Adipose tissue (tissue), 3 donors: Measurements from ENCODE around the gene STKLD1. TPM values are rescaled to one million over a fixed set of nuclear protein-coding genes. Genes with fewer than 3 reads are reported as not detected.
A peak's percentile ranks its signal among the peaks of the same experiment; 100 is the strongest.

Source experiments
- H3K27ac ChIP-seq: one replicate; pipeline ENCODE4 v1.5.1; 2013; ENCODE audit warnings: low read depth, low read length
- WGBS, 3 donors: extraction: QIAGEN DNeasy Blood & Tissue Kit; methylation state at CpG; one replicate each; pipeline ENCODE4 v1.1.7; 2013; 5-methylcytosine and 5-hydroxymethylcytosine counted together
- polyA plus RNA-seq, 3 donors: library from polyadenylated mRNA; stranded (reverse); fragments of 200-250 nt; gene quantifications; one replicate each; pipeline ENCODE4 v1.2.3, GENCODE V29; 2013
- donor health status: healthy with polysubstance abuse.
- donor health status: Bipolar disorder and iron deficiency.
- donor health status: healthy.

STKLD1 gene
- polyA plus RNA-seq, 3 donors, result 0.44 to 0.68 (median 0.45) TPM

DNA sequence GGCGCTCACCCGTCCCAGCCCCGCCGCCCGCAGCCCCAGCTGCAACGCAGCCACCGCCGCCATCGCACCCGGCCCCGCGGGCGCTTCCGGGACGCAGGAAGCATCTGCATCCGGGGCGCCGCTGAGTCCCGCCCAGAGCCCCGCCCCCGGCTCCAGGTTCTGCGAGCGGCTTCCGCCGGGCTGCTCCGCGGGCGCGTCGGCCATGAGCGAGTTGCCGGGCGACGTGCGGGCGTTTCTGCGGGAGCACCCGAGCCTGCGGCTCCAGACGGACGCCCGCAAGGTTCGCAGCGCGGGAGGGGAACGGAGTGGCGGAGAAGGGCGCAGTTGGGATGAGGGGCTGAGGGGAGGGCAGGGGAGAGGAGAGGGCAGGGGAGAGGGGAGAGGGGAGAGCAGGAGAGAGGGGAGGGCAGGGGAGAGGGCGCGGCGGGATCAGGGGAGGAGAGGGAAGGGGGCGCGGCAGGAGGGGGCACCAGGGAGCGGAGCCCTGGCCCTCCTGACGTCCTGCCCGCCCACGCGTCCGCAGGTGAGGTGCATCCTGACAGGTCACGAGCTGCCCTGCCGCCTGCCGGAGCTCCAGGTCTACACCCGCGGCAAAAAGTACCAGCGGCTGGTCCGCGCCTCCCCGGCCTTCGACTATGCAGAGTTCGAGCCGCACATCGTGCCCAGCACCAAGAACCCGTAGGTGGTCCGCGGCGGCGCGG, 19.6 kb upstream of the STKLD1 start, which contains the start of the genes SURF1 and SURF2:
Gene SURF1 (minus strand): TSS at position 97 of the 701 bp plus-strand sequence. CDS start 34 bp downstream, at position 63.
Gene SURF2 (plus strand): TSS at position 160 of the 701 bp plus-strand sequence. CDS start 43 bp downstream, at position 203.
- WGBS, 3 donors, result 1% methylated on average over 53 to 77 of the region's 78 CpGs
- H3K27ac ChIP-seq, result peak within 1 kb of the TSS; percentile 10

DNA sequence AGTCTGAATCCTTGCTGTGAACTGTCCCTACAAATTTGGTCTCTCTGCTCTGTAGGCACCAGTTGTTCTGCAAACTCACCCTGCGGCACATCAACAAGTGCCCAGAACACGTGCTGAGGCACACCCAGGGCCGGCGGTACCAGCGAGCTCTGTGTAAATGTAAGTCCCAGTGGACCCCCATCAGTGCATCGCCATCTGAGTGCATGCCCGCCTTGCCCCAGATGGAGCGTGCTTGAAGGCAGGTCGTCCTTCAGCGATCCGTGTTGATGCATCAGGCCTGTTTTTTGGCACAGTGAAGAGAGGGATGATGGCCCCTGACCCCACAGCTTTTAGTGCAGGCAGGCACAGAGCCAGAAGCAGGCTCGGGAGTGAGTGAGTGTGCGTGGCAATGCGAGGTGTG, 18.5 kb upstream of the STKLD1 start:
- H3K27ac ChIP-seq, result no peak overlapping the region
- 80 to 83% (median 81%) methylated on average over 14 of the region's 14 CpGs for WGBS, 3 donors

DNA sequence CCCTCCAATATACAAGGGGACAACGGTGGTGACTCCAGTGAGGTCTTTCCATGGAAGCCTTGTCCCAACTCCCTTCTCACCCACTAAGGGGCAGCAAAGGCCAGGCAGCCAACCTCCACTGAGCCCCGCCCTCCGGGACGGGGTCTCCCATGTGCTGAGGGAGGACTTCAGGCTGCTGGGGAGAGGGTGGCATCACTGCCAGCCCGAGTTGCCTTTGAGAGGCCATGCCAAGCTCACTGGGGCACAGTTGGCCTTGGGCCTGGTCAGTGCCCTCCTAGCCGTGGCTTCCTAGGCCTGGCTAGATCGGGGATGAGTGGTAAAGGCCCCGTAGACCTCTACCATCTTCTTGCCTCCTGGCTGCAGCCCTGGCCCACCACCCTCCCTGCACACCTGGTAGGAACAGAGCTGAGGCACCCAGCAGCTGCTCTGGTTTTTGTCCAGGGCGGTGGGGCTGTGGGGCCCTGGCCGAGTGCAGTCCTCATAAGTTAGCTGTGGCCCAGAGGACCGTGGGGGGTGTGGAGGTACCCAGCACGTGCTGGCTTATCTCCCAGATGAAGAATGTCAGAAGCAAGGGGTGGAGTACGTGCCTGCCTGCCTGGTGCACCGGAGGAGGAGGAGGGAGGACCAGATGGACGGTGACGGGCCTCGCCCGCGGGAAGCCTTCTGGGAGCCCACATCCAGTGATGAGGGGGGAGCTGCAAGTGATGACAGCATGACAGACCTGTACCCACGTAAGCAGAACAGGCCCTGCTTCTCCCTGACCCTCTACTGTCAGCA, 16.6 kb upstream of the STKLD1 start:
- WGBS, 3 donors, result 50 to 62% (median 55%) methylated on average over 20 of the region's 20 CpGs
- H3K27ac ChIP-seq, result no peak overlapping the region

DNA sequence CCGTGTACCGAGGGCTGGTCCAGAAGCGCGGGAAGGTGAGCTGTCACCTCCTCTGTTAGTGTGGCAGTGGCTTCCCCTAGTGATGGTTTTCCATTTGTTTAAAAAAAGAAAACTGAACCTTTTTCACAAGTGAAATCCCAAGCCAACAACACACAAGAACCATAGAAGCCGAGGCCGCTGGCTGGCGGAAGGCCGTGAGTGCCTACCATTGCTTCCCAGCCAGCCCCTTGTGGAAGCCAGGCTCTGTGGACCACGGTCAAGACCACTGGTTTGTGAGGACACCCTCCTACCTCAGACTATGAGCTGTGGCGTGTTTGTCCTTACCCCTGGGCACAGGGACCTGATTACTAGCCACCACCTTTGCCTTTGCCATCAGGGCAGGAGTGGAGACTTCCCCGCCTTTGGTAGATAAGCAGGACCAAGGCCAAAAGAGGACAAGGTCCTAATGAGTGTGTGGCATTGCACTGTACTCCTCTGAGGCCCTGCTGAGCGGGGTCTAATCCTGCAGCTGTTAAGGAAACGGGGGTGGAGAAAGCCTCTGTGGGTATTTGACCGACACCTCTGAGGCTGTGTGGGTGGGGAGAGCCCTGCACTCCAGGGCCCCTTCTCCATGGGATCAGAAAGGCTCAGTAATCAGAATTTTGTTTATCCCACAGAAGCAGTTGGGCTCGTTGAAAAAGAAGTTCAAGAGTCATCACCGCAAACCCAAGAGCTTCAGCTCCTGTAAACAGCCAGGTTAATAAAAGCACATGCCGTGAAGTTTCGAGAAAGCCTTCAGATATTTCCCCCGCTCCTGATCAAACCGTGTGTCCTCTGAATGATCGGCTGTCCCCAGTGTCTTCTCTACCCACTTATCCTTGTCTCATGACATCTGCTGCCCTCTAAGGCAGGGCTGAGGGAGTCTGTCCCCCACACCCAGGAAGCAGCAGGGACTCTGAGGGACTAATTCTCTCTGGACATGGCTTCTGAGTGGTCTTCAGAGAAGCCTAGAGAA, 15.5 kb upstream of the STKLD1 start:
- H3K27ac ChIP-seq, result no peak overlapping the region
- 66 to 81% (median 77%) methylated on average over 21 of the region's 21 CpGs for WGBS, 3 donors

DNA sequence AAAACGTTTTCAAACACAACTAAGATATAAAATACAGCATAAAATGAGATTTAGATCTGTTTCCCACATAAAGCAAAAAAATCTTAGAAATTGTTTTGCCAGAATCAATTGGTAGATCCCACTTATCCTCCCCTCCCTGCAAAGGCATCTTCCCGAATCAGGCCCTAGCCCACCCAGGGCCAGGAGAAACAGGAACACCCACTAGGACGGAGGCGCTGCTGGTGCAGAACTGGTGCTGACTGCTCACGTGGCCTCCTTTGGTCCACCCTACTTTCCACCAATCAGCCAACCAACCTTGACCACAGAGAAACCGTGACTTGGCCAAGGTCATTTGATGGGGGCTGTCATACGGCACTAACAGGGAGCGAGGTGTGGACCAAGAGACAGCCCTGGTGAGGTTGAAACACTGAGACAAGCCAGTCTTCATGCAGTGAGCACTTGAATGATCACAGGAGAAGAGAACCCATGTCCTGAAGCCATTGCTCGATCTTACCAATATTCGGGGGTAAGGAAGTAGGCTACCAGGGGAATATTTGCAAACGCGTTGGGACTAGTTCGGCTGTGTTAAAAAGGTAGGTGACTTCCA, 14.6 kb upstream of the STKLD1 start:
- H3K27ac ChIP-seq, result no peak overlapping the region
- 65 to 85% (median 84%) methylated on average over 13 of the region's 13 CpGs for WGBS, 3 donors

DNA sequence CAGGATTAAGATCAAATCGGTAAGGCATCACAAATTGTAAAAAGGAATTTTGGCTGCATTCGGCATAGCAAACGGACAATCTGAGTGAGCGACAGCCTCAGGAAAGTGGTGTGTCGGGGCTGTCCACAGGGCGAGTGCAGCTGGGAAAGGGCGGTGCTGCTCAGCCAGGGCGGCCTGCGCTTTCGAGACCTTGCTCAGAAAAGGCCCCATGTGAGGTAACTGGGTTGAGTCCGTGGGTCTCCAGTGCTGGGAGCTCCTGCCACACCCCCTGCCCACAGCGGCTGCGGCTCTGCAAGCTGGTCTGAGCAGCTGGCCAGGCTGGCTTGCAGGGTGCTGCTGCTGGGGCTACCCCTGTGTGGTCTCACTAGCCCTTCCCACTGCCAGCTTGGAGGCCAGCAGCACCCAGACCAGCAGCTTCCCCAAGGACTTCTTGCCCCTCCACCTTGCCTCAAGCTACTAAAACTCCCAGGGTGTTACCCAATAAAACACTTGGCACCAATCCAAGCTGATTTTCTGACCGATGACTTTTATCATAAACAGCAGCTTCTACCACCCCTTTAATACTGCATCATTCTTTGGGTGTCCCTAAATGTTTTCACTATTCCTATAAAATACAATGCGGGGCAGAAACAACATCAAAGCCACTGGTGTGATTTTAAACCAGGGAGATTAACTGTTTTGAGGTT, 13.7 kb upstream of the STKLD1 start:
- WGBS, 3 donors, result 84 to 87% (median 86%) methylated on average over 15 of the region's 15 CpGs
- H3K27ac ChIP-seq, result no peak overlapping the region

DNA sequence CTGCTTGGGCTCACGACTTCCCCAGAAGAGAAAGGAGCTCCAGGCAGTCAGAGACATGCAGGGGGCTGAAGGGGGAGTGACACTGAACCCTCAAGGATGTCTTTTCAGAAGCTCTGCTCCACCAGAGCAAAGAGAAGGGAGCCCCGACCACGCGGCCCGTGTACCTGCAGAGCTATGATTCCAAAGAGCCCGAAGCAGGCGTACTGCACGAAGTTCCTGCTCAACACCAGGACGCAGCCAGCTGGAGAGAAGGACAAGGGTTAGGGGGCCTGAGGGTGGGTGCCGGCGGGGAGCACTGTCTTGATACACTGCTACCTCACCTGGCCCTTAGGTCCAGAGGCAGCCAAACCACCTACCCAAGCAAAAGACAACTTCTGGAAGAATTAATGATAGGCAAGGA, 9.7 kb upstream of the STKLD1 start:
- H3K27ac ChIP-seq, result no peak overlapping the region
- 89 to 94% (median 90%) methylated on average over 11 of the region's 11 CpGs for WGBS, 3 donors

DNA sequence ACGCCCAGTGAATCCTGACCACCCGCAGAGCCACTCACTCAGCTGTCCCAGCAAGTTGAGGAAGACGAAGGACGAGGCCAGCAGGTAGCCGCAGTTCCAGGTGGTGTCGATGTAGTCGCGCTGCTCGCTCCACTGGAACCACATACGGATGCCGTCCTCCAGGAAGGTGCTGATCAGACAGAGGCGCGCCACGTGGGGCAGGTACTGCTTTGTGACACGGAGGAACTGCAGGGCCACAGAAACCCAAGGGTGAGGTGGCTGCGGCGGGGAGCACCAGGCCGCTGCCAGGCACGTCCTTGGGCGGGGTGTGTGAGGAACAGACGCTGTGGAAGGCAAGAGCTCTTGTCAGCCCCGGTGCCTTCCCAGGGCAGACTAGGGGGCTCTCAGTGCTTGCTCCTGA, 8.9 kb upstream of the STKLD1 start:
- H3K27ac ChIP-seq, result no peak overlapping the region
- WGBS, 3 donors, result 79 to 93% (median 90%) methylated on average over 22 of the region's 22 CpGs

DNA sequence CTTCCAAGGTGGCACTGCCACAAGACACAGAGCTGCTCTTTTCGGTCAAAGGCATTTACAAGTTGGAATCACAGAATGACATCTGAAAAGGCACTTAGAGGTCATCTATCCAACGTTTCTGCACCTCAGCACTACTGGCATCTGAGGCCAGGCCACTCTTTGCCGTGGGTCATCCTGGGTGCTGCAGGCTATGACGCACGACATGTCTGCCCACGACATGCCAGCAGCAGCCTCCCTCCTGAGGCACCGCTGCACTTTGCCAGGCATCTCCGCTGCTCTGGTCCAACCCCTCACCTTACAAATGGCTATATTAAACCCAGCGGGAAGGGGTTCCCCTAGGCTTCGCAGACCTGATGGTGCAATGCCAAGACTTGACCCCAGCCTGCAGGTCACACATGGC, 8.4 kb upstream of the STKLD1 start:
- 73 to 86% (median 79%) methylated on average over 10 of the region's 10 CpGs for WGBS, 3 donors
- no peak overlapping the region for H3K27ac ChIP-seq

DNA sequence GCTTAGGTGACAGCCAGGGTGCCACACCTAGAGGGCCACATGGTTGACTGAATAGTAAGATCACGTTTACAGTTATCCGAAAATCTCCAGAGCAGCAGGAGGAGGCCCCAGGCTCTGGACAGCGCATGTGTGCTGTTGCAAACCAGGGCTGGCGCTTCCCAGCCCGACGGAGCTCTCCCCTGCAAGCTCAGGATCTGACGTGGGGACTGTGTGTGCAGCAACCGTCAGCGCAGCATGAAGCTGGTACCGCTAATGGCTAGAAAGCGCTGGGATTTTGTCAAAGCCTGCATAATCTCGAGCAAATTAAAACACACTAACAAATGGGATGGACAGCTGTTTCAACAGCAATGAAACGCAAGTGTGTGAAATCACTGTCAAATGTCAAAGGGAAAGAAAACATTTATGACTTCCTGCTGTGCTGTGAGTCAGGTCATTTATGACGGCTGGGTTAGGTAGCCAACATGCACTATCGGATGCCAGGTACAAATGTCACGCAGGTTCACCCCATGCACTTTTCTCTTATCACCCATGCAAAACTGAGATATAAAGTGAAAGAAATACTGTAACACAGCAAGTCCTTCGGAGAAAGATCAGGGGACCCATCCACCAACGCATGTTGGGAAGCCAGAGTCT, 7.8 kb upstream of the STKLD1 start:
- H3K27ac ChIP-seq, result no peak overlapping the region
- WGBS, 3 donors, result 39 to 70% (median 54%) methylated on average over 18 of the region's 18 CpGs

DNA sequence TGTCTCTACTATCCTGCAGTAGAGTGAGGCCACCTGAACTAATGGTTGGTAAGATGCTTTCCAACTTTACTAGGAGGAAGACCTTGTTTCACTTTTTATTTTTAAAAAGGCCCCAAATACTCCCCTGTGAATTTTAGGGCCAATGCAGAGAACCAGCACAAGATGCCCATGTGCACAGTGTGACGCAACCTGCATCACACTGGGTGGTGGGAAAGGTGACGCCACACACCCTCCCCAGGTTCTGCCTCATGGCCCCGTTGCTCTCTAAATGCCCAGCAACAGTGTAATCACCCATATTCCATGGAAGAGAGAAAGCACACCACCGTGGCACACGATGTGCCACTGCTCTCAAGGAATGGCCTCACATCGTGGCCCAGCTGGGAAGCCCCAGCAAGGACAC, 6.7 kb upstream of the STKLD1 start:
- WGBS, 3 donors, result 52 to 75% (median 64%) methylated on average over 6 of the region's 6 CpGs
- no peak overlapping the region for H3K27ac ChIP-seq

DNA sequence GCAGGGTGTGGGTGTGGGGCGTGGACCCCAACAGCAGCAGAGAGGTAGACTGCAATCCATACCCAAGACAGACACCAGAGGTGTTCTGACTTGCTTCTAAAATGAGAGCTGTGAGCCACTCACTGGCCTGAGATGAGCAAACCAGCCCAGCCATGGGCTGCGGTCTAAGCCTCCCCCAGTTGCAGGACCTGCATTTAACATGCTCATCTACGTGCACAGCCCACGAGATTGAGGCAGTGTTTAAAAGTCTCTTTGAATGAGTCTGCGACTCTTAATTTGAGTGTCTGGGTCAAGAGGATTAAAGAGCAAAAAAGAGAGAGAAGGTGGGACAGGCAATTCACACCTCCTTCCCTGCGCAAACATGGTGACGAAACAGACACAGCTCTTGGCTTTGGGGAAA, 6.2 kb upstream of the STKLD1 start:
- WGBS, 3 donors, result 76 to 84% (median 82%) methylated on average over 7 of the region's 7 CpGs
- no peak overlapping the region for H3K27ac ChIP-seq

DNA sequence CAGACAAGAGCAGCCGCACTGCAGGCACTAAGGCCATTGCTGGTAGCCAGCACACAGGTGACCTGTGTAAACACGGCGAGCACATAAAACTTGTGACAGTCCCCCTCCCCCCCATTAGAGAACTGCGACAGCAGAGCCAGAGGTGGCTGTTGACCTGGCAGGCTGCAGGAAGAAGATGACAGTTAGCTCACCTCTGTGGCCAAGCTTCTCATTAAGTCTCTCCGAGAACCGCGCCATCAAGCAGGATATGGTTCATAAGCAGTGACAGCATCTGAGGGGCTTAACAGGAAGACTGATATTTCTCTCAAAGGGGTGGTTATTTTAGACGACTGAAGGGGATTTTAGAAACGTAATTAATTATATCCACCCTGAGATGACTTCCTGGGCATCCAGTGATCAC, 5.5 kb upstream of the STKLD1 start:
- no peak overlapping the region for H3K27ac ChIP-seq
- 33 to 65% (median 55%) methylated on average over 9 of the region's 9 CpGs for WGBS, 3 donors

DNA sequence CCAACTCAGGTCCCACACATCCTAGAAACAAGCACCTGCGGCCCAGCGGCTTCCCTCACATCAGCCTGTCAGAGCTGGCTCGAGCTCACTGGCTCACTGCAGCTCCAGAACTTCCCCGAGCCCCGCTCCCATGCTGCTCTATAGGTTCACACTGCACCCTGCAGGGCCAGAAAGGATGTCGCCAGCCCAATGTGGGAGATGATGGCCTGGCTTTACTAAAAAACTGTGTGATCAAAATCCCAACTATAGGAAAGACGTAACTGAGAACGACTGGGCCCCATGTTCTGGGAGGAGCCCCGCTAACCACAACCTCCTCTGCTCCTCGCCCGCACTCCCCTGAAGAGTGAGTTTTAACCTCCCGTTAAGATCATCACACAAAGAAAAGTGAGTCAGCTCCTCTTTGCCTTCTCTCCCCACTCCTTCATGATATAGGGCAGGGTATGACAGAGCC, 4.9 kb upstream of the STKLD1 start:
- no peak overlapping the region for H3K27ac ChIP-seq
- 31 to 56% (median 54%) methylated on average over 12 of the region's 12 CpGs for WGBS, 3 donors

DNA sequence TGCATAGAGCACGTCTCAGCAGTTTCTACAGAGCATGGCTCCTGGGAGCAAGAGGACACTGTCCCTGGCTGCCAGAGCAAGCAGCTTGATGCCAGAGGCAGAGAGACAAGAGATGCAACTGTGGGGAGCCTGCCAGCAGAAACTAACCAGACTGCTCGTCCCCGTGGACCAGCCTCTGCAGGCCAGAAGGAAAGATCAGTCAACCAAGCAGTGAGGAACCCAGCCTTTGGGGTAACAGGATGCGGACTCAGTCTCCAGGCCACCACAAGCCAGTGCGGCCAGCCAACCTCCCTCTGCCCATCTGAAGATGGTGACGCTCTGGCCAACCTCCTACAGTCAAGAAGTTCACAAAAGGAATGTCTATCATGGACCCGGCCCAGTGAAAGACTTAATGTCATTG, 4.0 kb upstream of the STKLD1 start:
- no peak overlapping the region for H3K27ac ChIP-seq
- WGBS, 3 donors, result 52 to 73% (median 62%) methylated on average over 7 of the region's 7 CpGs

DNA sequence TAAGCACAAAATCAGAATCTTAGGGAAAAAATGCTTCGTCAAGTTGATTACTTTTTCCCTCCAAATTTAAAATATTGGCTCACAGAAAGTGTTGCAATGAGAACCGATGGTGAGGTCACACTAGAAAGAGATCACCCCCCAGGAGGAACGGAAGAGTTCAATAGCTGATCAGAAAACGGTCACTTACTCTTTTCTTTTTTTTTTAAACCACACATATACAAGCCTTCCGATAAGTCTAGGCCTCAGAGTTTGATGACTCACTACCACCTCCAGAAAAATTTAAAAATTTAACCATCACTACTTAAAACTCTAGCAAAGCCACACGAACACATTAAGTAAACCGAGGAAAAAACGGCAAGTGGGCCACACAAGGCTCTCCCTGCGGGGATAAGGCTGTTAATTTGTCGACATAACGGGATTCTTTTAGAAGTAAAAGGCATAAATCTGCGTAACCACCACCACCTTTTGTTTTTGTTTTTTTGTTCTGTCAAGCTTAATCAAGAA, 1.5 kb upstream of the STKLD1 start:
- H3K27ac ChIP-seq, result no peak overlapping the region

DNA sequence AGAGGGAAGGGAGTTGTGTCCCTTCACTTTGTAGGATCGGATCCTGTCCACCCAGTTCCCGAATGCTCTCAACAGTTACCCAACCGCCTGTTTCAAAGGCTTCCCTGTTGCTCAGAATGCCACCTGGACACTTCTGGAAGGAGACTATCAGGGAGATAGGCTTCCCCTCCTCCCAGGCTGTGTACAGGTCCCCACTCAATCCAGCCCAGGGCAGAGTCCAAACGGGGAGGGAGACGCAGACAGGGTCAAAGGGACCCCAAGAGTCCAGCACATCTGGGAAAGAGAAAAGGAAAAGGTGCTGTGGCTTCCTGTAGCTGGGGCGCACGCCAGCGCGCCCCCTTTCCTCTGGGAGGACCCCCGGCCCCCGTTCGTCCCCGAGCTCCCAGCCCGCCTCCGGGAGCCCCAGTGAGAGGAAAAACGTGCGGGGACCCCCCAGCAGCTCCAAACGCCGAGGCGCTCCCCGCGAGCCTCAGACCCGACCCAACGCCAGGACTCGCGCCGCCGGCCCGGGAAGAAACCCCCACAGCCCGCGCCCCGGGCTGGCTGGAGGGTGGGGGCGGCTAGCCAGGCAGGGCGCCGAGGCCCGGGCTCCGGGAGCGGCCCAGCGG, 946 bp upstream of the STKLD1 start:
- WGBS, 3 donors, result 0% methylated on average over 24 to 39 of the region's 39 CpGs
- peak overlapping the region; percentile 95 for H3K27ac ChIP-seq

More for the DNA sequence above, 1.5 kb upstream of the STKLD1 start:
- 10 to 11% (median 10%) methylated on average over 12 of the region's 12 CpGs for WGBS, 3 donors
